Stimulated activated CD8-positive, alpha-beta memory T cell treated with anti-CD3 and anti-CD28 coated beads, Interleukin-4, amount 100 ng/mL, for 24 hours (primary cell): Measurements from ENCODE around the gene SPAG4.

Experiments
- DNase-seq: peaks from one replicate; pipeline ENCODE4 v3.0.0-alpha.2; 2020; ENCODE audit warnings: low read depth

Gene SPAG4

GRCh38 chr20:35625584-35626385 lies 10.2 kb downstream of the SPAG4 start:
- DNase-seq: no peak

- no peak for DNase-seq
Measured at GRCh38 chr20:35626386-35627001, 10.9 kb downstream of the SPAG4 start.

GRCh38 chr20:35627121-35627520 lies 11.5 kb downstream of the SPAG4 start:
- DNase-seq: no peak

GRCh38 chr20:35629427-35630145 lies 14.0 kb downstream of the SPAG4 start:
- DNase-seq: no peak

- no peak for DNase-seq
Measured at GRCh38 chr20:35630636-35631035, 15.0 kb downstream of the SPAG4 start.

GRCh38 chr20:35632539-35633115 lies 17.0 kb downstream of the SPAG4 start:
- no peak for DNase-seq

- no peak for DNase-seq
Measured at GRCh38 chr20:35635652-35636051, 20.0 kb downstream of the SPAG4 start.

GRCh38 chr20:35636095-35636494 lies 20.5 kb downstream of the SPAG4 start:
- DNase-seq: no peak

GRCh38 chr20:35637276-35637675 lies 21.6 kb downstream of the SPAG4 start:
- DNase-seq: no peak

GRCh38 chr20:35638751-35639150 lies 23.1 kb downstream of the SPAG4 start:
- DNase-seq: no peak

- no peak for DNase-seq
Measured at GRCh38 chr20:35640724-35641123, 25.1 kb downstream of the SPAG4 start.

GRCh38 chr20:35641743-35642142 lies 26.1 kb downstream of the SPAG4 start:
- no peak for DNase-seq

- no peak for DNase-seq
Measured at GRCh38 chr20:35643045-35643444, 27.4 kb downstream of the SPAG4 start.

- DNase-seq: no peak
Measured at GRCh38 chr20:35644806-35645205, 29.2 kb downstream of the SPAG4 start.

GRCh38 chr20:35648836-35649235 lies 33.2 kb downstream of the SPAG4 start:
- DNase-seq: no peak

- DNase-seq: no peak
Measured at GRCh38 chr20:35650632-35651031, 35.0 kb downstream of the SPAG4 start.

- no peak for DNase-seq
Measured at GRCh38 chr20:35651958-35652357, 36.3 kb downstream of the SPAG4 start.

GRCh38 chr20:35652641-35653429 lies 37.2 kb downstream of the SPAG4 start:
- no peak for DNase-seq

GRCh38 chr20:35653430-35653734 lies 37.8 kb downstream of the SPAG4 start:
- DNase-seq: no peak

GRCh38 chr20:35653893-35654292 lies 38.3 kb downstream of the SPAG4 start:
- DNase-seq: no peak

- no peak for DNase-seq
Measured at GRCh38 chr20:35654415-35654814, 38.8 kb downstream of the SPAG4 start.

GRCh38 chr20:35657271-35657670 lies 41.6 kb downstream of the SPAG4 start:
- no peak for DNase-seq
